Measurements from ENCODE around the gene PSD4. TPM values are rescaled to one million over a fixed set of nuclear protein-coding genes. Genes with fewer than 3 reads are reported as not detected.

PSD4 gene
- total RNA-seq, 1 experiment from 2014 or later: 1.0 TPM

DNA sequence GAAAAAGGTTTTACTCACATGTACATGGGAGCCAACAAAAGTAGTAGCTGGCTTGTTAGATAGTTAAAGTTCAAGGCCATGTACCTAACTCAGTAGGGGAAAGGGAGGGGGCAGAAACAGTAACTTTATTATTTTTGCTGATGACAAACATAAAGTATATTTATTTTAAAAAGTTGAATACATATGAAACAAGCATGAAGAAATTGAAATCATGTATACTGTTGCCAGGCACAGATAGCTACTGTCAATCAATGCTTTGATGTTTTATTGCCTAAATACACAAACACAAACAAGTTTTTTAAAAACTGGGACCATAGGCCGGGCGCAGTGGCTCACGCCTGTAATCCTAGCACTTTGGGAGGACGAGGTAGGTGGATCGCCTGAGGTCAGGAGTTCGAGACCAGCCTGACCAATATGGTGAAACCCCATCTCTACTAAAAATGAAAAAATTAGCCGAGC, 7.6 kb upstream of the PSD4 start:
- Mint-ChIP-seq H3K27me3 (ENCODE audit: low read depth) (peaks cover 20% of the 10 kb centered on the region), H3K9me3 (no peaks in the 10 kb centered on the region; a peak in 1 of 5 replicates), H3K4me3 (no peak overlapping the region), H3K4me1 (peaks cover 12 to 16% of the 10 kb centered on the region in 2 experiments), H3K36me3 (ENCODE audit: insufficient read depth in 1 of 3, low read depth in 3 of 3) (no peaks in the 10 kb centered on the region; a peak in 1 of 7 replicates), H3K27ac (no peak overlapping the region)
- no peak for TF ChIP-seq CTCF (conservative IDR thresholded peaks at IDR 0.05)
- Histone ChIP-seq H3K27ac (ENCODE audit: insufficient read length, low read depth, low read length) (no peak overlapping the region), H3K14ac (ENCODE audit: insufficient read depth, low read length) (no peak overlapping the region), H4K8ac (replicated peaks; ENCODE audit: insufficient read length, low read depth, low read length) (no peak overlapping the region), H3K18ac (ENCODE audit: insufficient read length, low read depth, low read length) (no peak overlapping the region), H2BK12ac (ENCODE audit: insufficient read length, low read depth, low read length) (no peak overlapping the region), H3K4me2 (ENCODE audit: insufficient read depth, insufficient read length, low read length) (no peak overlapping the region), H3K56ac (ENCODE audit: insufficient read length, low read depth, low read length) (no peak overlapping the region), H2BK20ac (ENCODE audit: low read depth, low read length, poor library complexity, severe bottlenecking) (no peak overlapping the region), H3K9me3 (ENCODE audit: control insufficient read depth, low read depth, low read length) (no peaks in the 10 kb centered on the region), H4K20me1 (ENCODE audit: control insufficient read depth, insufficient read depth, insufficient read length) (no peaks in the 10 kb centered on the region), H2BK5ac (ENCODE audit: insufficient read length, low read length) (no peak overlapping the region), H3K4ac (ENCODE audit: low read depth, low read length) (no peak overlapping the region), H2AK5ac (ENCODE audit: insufficient read length, low read length) (no peak overlapping the region), H2BK15ac (ENCODE audit: low read depth, low read length) (no peak overlapping the region), H2AFZ (ENCODE audit: low read length) (no peak overlapping the region), H3K27me3 (ENCODE audit: insufficient read depth, low read length) (no peaks in the 10 kb centered on the region), H3K79me2 (ENCODE audit: insufficient read depth, low read length) (no peaks in the 10 kb centered on the region), H3K79me1 (ENCODE audit: insufficient read depth, low read depth, low read length, poor library complexity, severe bottlenecking) (no peaks in the 10 kb centered on the region), H4K91ac (ENCODE audit: insufficient read length, low read depth, low read length) (no peak overlapping the region), H3T11ph (ENCODE audit: low read length) (no peak overlapping the region), H2BK120ac (ENCODE audit: low read depth, low read length, poor library complexity, severe bottlenecking) (no peak overlapping the region), H3K4me1 (ENCODE audit: insufficient read depth, low read length) (no peaks in the 10 kb centered on the region), H3K9ac (ENCODE audit: extremely low read depth, insufficient read length, low read length) (no peak overlapping the region), H4K5ac (ENCODE audit: insufficient read length, low read depth, low read length) (no peak overlapping the region), H3K23me2 (ENCODE audit: insufficient read length, low read depth, low read length, poor library complexity, severe bottlenecking) (no peaks in the 10 kb centered on the region), H3K23ac (ENCODE audit: insufficient read length, low read depth, low read length) (no peak overlapping the region)
- no peak for DNase-seq
- no CpG with 5 or more reads among the region's 7 CpGs for WGBS (ENCODE audit: extremely low coverage, insufficient read length, low lambda C conversion rate)
